RWPE2 (cell line): ENCODE results near the gene DDX1.

Experiments used
- ATAC-seq: fragments of 200-7000 bp; cut with Tn5 transposase; 3 replicates; pipeline ENCODE4 v1.9.1; 2021; ENCODE audit warnings: low read depth
- DNase-seq: peaks from one replicate; pipeline ENCODE4 v3.0.0-alpha.2; 2020; ENCODE audit warnings: low spot score
- H3K27ac ChIP-seq: fragments of 450-650 bp; 2 replicates; pipeline ENCODE4 v1.5.1; 2017; ENCODE audit warnings: mild to moderate bottlenecking; ENCODE audit not compliant: poor library complexity, severe bottlenecking
- H3K27me3 ChIP-seq: fragments of 250-450 bp; sonication (Bioruptor Pico); 2 replicates; pipeline ENCODE4 v1.5.1; 2021; ENCODE audit warnings: mild to moderate bottlenecking, moderate library complexity; ENCODE audit not compliant: insufficient read depth, poor library complexity, severe bottlenecking
- H3K36me3 ChIP-seq: fragments of 250-450 bp; sonication (Bioruptor Pico); 2 replicates; pipeline ENCODE4 v1.5.1; 2020; ENCODE audit warnings: low read depth, mild to moderate bottlenecking, moderate library complexity
- H3K4me1 ChIP-seq: fragments of 250-450 bp; sonication (Bioruptor Pico); 2 replicates; pipeline ENCODE4 v1.5.1; 2021; ENCODE audit warnings: mild to moderate bottlenecking, moderate library complexity; ENCODE audit not compliant: insufficient read depth, poor library complexity, severe bottlenecking
- H3K4me3 ChIP-seq: fragments of 250-450 bp; sonication (Bioruptor Pico); 2 replicates; pipeline ENCODE4 v1.5.1; 2021; ENCODE audit warnings: mild to moderate bottlenecking, moderate library complexity; ENCODE audit not compliant: severe bottlenecking
- H3K9me3 ChIP-seq: fragments of 250-450 bp; sonication (Bioruptor Pico); 2 replicates; pipeline ENCODE4 v1.5.1; 2021; ENCODE audit warnings: mild to moderate bottlenecking, moderate library complexity; ENCODE audit not compliant: severe bottlenecking
- CTCF ChIP-seq: fragments of 450-650 bp; IDR thresholded peaks from one replicate; pipeline ENCODE4 v1.5.1; 2017; ENCODE audit warnings: mild to moderate bottlenecking, moderate library complexity; ENCODE audit not compliant: poor library complexity, severe bottlenecking

DDX1 gene

GRCh38 chr2:15643791-15644585 lies 52.3 kb downstream of the DDX1 start:
- peaks cover 10% of the 10 kb centered on the region for H3K4me1 ChIP-seq
- H3K27me3 ChIP-seq, result no peaks in the 10 kb centered on the region
- ATAC-seq (no peak), DNase-seq (no peak)
- TF ChIP-seq CTCF, result no peak
- no peak overlapping the region for H3K27ac ChIP-seq
- no peak overlapping the region for H3K4me3 ChIP-seq
- H3K36me3 ChIP-seq, result no peaks in the 10 kb centered on the region
- no peaks in the 10 kb centered on the region for H3K9me3 ChIP-seq

GRCh38 chr2:15645300-15645699 lies 53.6 kb downstream of the DDX1 start:
- Histone ChIP-seq H3K27ac (no peak overlapping the region), H3K27me3 (no peaks in the 10 kb centered on the region), H3K4me3 (no peak overlapping the region), H3K4me1 (peaks cover 3% of the 10 kb centered on the region), H3K9me3 (no peaks in the 10 kb centered on the region), H3K36me3 (no peaks in the 10 kb centered on the region)
- ATAC-seq (no peak), DNase-seq (no peak)
- TF ChIP-seq CTCF, result no peak

GRCh38 chr2:15645720-15646385 lies 54.2 kb downstream of the DDX1 start:
- Histone ChIP-seq H3K27me3 (no peaks in the 10 kb centered on the region), H3K36me3 (no peaks in the 10 kb centered on the region), H3K4me3 (no peak overlapping the region), H3K9me3 (no peaks in the 10 kb centered on the region), H3K4me1 (no peaks in the 10 kb centered on the region), H3K27ac (no peak overlapping the region)
- TF ChIP-seq CTCF, result no peak
- ATAC-seq (no peak), DNase-seq (no peak)

- H3K27ac ChIP-seq, result no peak overlapping the region
- no peaks in the 10 kb centered on the region for H3K4me1 ChIP-seq
- H3K27me3 ChIP-seq, result no peaks in the 10 kb centered on the region
- H3K4me3 ChIP-seq, result no peak overlapping the region
- H3K9me3 ChIP-seq, result no peaks in the 10 kb centered on the region
- DNase-seq (no peak), ATAC-seq (no peak)
- H3K36me3 ChIP-seq, result no peaks in the 10 kb centered on the region
- no peak for TF ChIP-seq CTCF
Observed at GRCh38 chr2:15646661-15647060, 55.0 kb downstream of the DDX1 start.
